Globus pallidus (tissue), 1 donor: ENCODE data around the gene LRRN3.

Experiments
- DNase-seq: peaks from one replicate; pipeline ENCODE4 v3.0.0-alpha.2; 2015; ENCODE audit warnings: low spot score

LRRN3 gene

GRCh38 chr7:111080495-111081105 is 10.3 kb upstream of the LRRN3 start:
- no peak for DNase-seq

- DNase-seq: peak; percentile 7
Measured at GRCh38 chr7:111081546-111082267, 9.2 kb upstream of the LRRN3 start.

- DNase-seq: peak; percentile 33
Measured at GRCh38 chr7:111082351-111082750, 8.6 kb upstream of the LRRN3 start.

- DNase-seq: peak; percentile 30
Measured at GRCh38 chr7:111083413-111083812, 7.5 kb upstream of the LRRN3 start.

DNA sequence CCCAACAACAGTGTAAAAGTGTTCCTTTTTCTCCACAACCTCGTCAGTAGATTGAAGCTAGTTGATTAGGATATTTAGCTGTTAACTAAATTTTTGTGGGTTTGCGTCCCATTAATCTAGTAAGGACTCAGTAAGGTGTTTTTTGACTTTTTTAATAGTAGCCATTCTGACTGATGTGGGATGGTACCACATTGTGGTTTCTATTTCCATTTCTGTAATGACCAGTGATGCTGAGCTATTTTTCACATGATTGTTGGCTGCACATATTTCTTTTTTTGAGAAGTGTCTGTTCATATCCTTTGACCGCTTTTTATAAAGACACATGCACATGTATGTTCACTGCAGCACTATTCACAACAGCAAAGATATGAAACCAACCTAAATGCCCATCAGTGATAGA is 5.6 kb upstream of the LRRN3 start:
- no peak for DNase-seq

DNA sequence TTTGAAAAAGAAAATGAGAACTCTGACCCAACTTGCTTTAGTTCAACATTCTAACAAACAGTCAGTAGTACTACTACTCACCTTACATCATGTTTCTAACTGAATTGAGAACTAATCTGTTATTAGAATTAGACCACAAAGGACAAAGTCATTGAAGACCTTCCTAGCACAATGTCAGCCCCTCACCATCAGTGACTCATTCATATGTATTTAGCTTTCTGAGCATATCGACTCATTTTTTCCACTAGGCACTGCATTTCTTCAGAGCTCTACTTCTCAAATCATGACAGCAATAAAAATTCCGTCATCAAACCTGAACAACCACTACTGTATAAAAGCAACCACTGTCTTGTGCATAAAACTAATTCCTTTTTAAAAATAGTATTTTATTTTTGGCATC is 4.4 kb upstream of the LRRN3 start:
- no peak for DNase-seq

GRCh38 chr7:111088328-111088727 is 2.6 kb upstream of the LRRN3 start:
- no peak for DNase-seq

- DNase-seq: peak; percentile 51
Measured at GRCh38 chr7:111089822-111090426, 1.0 kb upstream of the LRRN3 start.

DNA sequence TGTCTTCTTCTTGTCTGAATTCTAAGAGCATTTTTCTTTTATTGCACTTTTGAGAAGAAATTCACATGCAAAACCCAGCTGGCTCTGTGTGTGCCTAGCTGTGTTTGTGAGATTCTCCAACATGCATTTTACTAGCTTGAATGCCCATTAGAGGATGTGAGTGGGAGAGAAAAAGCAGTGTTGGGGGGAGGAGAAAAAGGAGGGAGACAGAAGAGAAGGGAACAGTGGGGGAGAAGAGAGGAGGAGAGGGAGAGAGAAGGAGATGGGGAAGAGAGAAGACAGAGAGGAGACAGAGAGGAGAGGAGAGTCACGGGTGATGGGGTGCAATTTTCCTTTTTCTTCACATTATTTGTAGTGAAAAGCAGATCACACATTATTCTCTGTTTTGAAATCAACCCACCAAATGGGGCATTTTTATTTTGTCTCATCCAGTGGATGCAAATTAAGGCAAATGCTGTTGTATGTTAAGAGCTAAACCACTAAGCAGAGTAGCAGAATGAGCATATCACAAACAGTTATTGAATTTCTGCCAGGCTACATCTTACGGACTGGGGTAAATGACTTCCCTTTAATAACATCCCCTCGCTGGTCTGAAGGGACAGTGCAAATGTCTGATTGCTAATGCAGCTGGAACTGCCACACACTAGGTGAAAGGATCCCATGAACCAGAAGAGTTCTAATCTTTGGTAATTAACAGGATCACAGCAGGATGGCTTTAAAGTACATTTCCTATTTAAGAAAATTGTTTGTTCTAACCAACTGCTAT is 849 bp downstream of the LRRN3 start:
- DNase-seq: peak; percentile 29

GRCh38 chr7:111092406-111093236 is 1.7 kb downstream of the LRRN3 start:
- DNase-seq: peak; percentile 15

GRCh38 chr7:111093496-111093895 is 2.6 kb downstream of the LRRN3 start:
- no peak for DNase-seq

GRCh38 chr7:111094419-111094818 is 3.5 kb downstream of the LRRN3 start:
- peak; percentile 11 for DNase-seq

GRCh38 chr7:111096997-111097396 is 6.1 kb downstream of the LRRN3 start:
- no peak for DNase-seq

- peak; percentile 46 for DNase-seq
Measured at GRCh38 chr7:111098011-111098925, 7.3 kb downstream of the LRRN3 start.

DNA sequence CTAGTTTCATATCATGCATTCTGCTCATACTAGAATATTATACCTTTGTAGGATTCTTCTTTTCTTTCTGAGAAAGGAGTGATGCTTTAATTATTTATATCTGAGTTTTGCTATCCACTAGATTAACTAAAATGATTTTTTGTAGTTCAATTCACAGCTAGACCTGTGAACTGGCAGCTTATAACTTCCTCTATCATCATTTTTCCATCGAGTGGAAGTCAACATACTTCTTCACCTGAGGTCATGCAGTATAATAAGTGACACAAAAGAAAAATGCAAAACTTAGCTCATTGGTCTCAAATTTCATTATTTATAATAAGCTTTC is 8.0 kb downstream of the LRRN3 start:
- DNase-seq: no peak

- no peak for DNase-seq
Measured at GRCh38 chr7:111101856-111102646, 11.1 kb downstream of the LRRN3 start.

DNA sequence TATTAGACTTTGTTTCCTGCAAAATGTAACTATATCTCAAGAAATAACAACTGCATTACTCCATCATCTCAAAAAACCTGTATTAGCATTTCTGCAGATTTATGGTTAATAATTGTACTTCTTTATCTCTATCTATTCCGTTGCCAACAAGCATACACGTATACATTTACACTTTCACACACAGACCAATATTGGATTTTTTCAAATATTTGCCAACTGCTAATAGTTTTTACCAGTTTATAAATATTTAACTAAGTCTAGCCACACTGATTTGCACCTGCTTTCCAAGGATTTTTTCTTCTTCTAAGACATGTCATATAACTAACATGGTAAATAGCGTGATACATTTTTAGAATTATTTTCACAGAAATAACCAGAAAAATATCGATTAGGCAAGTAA is 12.2 kb downstream of the LRRN3 start:
- no peak for DNase-seq

DNA sequence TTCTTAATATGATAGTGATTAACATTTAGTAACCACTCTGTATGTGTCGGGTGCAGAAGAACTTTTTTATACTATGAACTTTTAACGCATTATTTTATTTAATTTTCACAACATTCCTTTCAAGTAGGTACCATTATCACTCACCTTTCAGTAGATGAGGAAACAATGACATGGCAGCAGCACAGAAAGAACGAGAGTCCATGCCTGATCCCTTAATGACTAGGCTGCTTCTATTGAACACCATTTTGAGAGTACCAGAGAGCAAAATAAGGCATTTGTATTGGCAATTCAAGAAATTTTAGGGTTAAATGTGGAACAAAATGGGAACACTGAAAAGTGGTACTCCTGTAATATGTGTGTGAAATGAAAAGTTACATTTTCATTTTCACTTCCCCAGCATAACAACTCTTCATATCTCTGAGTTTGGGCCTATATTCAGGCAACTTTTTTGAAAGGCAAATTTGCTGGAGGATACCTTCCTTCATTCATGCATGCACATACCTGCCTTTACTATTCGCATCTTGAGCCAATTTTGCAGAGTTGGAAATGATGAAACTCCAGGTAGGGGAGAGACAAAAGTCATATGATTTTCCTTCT is 12.8 kb downstream of the LRRN3 start:
- DNase-seq: no peak

- DNase-seq: no peak
Measured at GRCh38 chr7:111104710-111105109, 13.8 kb downstream of the LRRN3 start.

- DNase-seq: no peak
Measured at GRCh38 chr7:111105269-111105668, 14.3 kb downstream of the LRRN3 start.
